ENCODE results near the gene BTD. TPM values are rescaled to one million over a fixed set of nuclear protein-coding genes. Genes with fewer than 3 reads are reported as not detected.

The BTD gene
- total RNA-seq = 15.3 and 34.5 TPM in 2 replicates

GRCh38 chr3:15601399-15602145 lies at the start of gene BTD, which contains the start of gene HACL1:
Gene BTD, plus strand, starts transcription at chr3:15601745. Its CDS starts 33,695 bp downstream, at chr3:15635440.
Gene HACL1, minus strand, starts transcription at chr3:15601569. Its CDS starts 106 bp downstream, at chr3:15601463.

Other genes starting within 250 kb of the BTD start
- gene METTL6, start 174.2 kb upstream of the BTD start, total RNA-seq = 12.7 and 13.0 TPM in 2 replicates
- 25.9 and 32.2 TPM in 2 replicates for gene EAF1, start 174.1 kb upstream of the BTD start, total RNA-seq
- gene COLQ, start 80.0 kb upstream of the BTD start, total RNA-seq = 0.13 and 0.16 TPM in 2 replicates
- gene HACL1, start 176 bp upstream of the BTD start, total RNA-seq = 10.6 and 15.3 TPM in 2 replicates
- gene ANKRD28, start 196.2 kb downstream of the BTD start, total RNA-seq = 40.7 and 41.5 TPM in 2 replicates